Left kidney (tissue), 8 donors: ENCODE results near the gene ZNF586. TPM values are rescaled to one million over a fixed set of nuclear protein-coding genes. Genes with fewer than 3 reads are reported as not detected.
"Not testable (repeated sequence)": the region's sequence is repeated elsewhere in the genome, so short reads cannot be mapped to it uniquely, and the experiment has no call there.

Experiments used
- DNase-seq: peaks from one replicate; pipeline ENCODE4 v3.0.0-alpha.2; 2013
- long read RNA-seq, 8 donors: transcript quantifications; one replicate each; lab custom pipeline, GENCODE V29; 2026
- polyA plus RNA-seq: library from polyadenylated mRNA; unstranded; fragments of 120-200 nt; gene quantifications from one replicate; pipeline ENCODE4 v1.2.1, GENCODE V29; 2013; ENCODE audit not compliant: insufficient read length

ZNF586 gene
- 33.8 TPM for polyA plus RNA-seq
- long read RNA-seq, donor 1, partial matches to known transcripts = 0 of 6 reads
- long read RNA-seq, donor 1, other reads (novel, unspliced or antisense) = 0 of 6 reads
- long read RNA-seq, donor 2, partial matches to known transcripts = 12 of 14 reads
- long read RNA-seq, donor 2, other reads (novel, unspliced or antisense) = 0 of 14 reads
- long read RNA-seq, donor 3, partial matches to known transcripts = 6 of 9 reads
- long read RNA-seq, donor 3, other reads (novel, unspliced or antisense) = 0 of 9 reads
- long read RNA-seq, donor 4 = 0 reads
- long read RNA-seq, donor 5, partial matches to known transcripts = 13 of 15 reads
- long read RNA-seq, donor 5, other reads (novel, unspliced or antisense) = 0 of 15 reads
- long read RNA-seq, donor 6, partial matches to known transcripts = 0 of 2 reads
- long read RNA-seq, donor 6, other reads (novel, unspliced or antisense) = 0 of 2 reads
- long read RNA-seq, donor 7, partial matches to known transcripts = 5 of 12 reads
- long read RNA-seq, donor 7, other reads (novel, unspliced or antisense) = 0 of 12 reads
- long read RNA-seq, donor 8, partial matches to known transcripts = 0 of 1 reads
- long read RNA-seq, donor 8, other reads (novel, unspliced or antisense) = 0 of 1 reads

DNA sequence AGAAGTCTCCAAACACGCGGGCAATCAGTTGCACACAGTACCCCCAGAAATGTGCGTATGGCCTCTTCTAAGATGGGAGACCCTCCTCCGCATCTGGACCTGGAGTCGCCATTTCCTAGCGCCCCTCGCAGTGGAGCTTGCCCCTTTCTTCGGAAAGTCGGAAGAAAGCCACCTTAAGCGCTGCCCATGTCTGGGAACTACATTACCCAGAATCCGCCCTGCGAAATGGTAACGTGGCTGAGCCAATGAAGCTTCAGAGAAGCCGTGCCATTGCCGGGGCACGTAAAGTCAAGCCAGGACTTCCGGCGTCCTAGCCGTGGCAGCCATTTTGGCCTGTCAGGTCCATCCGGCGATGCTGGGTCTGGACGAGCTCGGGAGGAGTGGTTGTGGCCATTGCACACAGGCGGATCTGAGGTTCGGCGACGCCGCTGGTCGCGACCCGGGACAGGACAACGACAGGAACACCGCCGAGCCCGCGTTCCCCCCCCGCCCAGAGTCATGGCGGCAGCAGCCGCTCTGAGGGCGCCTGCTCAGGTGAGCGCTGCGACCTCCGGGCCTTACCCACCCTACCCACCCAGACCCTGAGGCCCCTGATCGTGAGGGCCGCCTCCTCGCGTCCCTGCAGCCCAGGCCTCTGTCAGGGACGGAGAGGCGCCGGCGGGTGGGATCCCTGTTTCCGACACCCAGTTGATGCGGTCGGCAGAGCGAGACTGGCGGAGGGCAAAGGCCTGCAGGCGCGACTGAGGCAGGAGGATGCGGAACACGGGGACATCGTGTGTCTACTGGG lies at the start of gene ZNF586:
Gene ZNF586 (plus strand): TSS at position 332 of the 787 bp plus-strand sequence. CDS start 167 bp downstream, at position 499.
- DNase-seq = peak; percentile 87

GRCh38 chr19:57719901-57720519 lies 49.5 kb upstream of the ZNF586 start:
- no peak for DNase-seq

- no peak for DNase-seq
These were observed 48.6 kb upstream of the ZNF586 start for GRCh38 chr19:57720878-57721277.

DNA sequence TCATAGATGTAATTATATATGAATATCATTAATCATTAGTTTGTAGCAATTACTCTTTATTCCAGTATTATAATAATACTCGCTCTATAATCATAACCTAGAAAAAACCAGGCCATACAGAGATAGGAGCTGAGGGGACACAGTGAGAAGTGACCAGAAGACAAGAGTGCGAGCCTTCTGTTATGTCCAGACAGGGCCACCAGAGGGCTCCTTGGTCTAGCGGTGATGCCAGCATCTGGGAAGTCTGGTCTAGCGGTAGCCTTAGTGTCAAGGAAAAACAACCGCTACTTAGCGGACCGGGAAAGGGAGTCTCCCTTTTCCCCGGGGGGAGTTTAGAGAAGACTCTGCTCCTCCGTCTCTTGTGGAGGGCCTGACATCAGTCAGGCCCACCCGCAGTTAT lies 31.2 kb upstream of the ZNF586 start:
- peak; percentile 17 for DNase-seq

DNA sequence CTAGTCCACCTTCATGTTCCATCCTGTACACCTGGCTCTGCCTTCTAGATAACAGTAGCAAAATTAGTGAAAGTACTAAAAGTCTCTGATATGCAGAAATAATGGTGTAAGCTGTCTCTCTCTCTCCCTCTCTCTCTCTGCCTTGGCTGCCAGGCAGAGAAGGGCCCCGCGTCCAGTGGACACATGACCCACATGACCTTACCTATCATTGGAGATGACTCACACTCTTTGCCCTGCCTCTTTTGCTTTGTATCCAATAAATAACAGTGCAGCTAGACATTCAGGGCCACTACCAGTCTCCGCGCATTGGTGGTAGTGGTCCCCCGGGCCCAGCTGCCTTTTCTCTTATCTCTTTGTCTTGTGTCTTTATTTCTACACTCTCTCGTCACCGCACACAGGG lies 30.7 kb upstream of the ZNF586 start:
- not testable (repeated sequence) for DNase-seq

DNA sequence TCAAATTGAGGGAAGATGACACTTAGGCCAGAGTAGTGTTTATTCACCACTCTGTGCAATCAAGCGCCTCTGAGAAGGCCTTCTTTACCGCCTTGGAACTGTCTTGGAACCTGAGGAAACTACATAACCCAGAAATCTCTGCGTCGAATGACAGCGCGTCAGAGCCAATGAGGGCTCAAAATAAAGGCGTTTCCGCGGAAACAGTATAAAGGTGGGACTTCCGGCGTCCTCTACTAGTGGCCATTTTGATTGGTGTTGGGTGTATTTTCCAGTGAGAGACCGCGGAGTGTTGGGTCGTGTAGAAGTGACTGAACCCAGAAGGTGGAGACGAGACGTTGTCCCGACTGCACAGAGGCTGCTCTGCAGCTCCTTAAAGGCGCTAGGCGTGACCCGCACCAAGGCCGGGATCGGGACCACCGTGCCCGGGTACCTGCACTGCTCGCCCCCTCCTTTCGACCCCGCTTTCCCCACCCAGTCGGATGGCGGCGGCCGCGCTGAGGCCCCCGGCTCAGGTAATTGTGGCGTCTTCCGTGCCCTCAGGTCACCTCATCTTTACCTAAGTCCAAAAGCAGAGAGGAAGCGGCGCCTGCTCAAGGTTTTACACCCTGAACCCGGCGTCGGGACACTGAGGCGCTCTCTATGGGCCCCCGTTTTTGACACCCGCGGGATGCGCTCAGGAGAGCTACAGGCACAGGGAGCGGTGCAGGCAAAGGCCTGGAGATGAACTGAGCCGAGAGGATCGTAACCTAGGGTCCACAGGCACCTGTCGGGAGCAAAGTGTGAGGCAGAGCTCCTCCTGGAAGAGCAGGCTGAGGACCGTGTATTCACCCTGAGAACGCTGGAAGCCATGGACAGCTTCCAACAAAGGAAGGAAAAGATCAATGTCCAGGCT lies 22.6 kb upstream of the ZNF586 start, which contains the start of gene ZNF776:
Gene ZNF776 (plus strand): TSS at position 236 of the 892 bp plus-strand sequence. CDS start 244 bp downstream, at position 480.
- peak; percentile 94 for DNase-seq

DNA sequence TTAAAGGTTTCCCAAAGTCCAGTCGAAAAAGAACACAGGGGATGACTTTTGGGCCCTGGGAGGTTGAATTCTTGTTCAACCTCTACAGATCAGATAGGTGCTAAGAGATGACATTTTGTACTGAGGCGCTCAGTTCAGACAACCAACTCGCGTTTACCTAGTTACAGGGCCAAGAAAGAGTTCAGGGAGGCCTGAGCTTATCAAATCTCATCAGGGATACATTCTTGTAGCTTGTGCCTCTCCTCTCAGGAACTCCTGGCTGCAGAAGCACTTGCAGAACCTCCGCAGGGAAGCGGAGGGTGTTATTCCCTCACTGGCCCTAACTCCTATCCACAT lies 22.0 kb upstream of the ZNF586 start:
- no peak for DNase-seq

DNA sequence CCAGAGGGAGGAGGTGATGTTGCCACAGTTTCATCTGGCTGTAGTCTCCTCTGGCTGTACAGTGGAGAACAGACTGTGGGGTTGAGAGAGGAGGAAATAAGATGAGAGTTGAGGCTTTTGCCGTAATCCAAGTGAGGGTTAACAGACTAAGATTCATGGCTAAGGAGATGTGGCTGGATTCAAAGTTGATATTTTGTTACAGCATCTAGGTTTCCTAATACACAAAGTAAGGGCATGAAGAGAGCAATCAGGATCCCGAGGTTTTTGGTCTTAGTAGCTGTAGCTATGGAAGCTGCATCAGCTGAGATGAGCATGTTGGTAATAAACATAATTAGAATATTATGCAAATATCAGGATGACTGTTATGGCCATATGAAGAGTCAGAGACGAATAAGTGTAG lies 21.4 kb upstream of the ZNF586 start:
- DNase-seq = no peak

- no peak for DNase-seq
These were observed 15.3 kb upstream of the ZNF586 start for GRCh38 chr19:57754091-57754673.

GRCh38 chr19:57755031-57755430 lies 14.4 kb upstream of the ZNF586 start:
- DNase-seq = no peak

DNA sequence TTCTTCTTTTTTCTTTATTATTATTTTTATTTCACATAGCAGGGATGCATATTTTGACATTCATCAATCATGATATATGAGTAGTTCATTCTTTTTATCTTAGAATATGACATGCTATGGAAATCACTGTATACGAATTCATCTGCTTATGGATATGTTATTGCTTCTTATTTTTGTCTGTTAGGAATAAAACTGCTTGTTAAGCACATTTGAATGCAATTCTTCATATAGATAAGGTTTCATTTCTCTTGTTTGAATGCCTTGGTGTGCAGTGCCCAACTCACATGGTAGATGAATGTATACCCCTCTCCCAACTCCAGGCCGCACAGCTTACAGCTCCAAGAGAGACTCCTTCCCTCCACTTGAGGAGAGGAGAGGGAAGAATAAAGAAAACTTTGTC lies 11.5 kb upstream of the ZNF586 start:
- no peak for DNase-seq

DNA sequence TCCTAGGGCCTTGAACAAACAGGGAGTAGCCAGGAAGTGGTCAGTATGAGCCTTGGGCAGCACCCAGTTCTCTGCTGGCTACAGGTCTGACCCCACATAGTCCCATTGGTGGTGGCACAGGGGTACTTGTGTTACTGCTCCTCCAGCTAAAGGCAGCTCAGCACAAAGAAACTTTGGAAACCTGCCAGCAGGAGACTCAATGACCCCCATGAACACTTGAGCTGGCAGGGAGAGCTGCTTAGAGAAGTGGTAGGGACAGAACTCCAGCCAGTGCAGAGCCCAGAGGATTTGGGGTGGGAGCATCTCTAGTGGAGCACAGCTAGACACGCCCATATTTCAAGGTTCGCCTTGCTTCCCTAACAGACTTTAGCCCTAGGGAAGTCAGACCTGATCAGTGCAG lies 10.4 kb upstream of the ZNF586 start:
- DNase-seq = no peak

- DNase-seq = no peak
These were observed 1.9 kb downstream of the ZNF586 start for GRCh38 chr19:57771417-57771816.

GRCh38 chr19:57773488-57773887 lies 4.0 kb downstream of the ZNF586 start:
- no peak for DNase-seq

DNA sequence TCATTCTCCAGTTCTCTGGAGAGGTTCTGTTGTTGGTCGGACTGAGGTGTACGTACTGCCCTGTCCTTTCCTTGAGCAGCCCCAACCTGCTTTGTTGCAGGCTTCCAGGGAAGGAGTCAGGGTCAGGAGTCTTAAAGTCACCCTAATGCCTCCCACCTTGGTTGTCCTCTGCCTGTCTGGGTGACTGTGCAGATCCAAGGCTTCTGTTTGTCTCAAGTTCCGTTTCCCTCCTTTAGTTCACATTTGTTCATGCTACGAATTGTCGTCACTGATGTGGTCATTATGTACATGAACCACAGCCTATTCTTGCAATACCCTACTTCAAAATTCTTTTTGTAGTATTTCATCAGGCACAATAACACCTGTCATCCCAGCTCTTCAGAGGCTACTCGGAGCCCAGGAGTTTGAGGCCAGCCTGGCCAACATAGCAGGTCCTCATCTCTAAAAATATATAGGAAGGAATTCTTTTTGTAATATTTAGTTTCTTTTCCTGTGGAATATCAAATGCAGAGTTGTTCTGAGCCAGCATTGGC lies 7.4 kb downstream of the ZNF586 start:
- DNase-seq = no peak

DNA sequence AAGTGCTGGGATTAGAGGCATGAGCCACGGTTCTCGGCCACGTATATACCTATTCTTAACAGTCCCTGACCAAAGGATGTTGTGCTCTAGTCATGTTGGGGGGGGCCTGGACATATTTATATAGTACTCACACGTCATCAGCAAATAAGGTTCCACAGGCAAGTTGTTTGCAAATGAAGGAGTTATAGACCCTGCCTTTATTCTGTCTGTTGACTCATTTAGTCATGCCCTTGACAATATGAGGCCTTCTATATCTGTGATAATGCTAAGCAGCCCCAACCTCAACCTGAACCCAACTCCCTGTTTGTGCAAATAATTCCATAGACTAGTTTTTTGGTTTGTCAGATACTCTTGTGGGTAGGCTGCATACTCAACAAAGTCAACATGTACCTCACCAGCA lies 8.9 kb downstream of the ZNF586 start:
- no peak for DNase-seq

- no peak for DNase-seq
These were observed 9.9 kb downstream of the ZNF586 start for GRCh38 chr19:57779220-57779845.

- no peak for DNase-seq
These were observed 16.8 kb downstream of the ZNF586 start for GRCh38 chr19:57786286-57786685.

DNA sequence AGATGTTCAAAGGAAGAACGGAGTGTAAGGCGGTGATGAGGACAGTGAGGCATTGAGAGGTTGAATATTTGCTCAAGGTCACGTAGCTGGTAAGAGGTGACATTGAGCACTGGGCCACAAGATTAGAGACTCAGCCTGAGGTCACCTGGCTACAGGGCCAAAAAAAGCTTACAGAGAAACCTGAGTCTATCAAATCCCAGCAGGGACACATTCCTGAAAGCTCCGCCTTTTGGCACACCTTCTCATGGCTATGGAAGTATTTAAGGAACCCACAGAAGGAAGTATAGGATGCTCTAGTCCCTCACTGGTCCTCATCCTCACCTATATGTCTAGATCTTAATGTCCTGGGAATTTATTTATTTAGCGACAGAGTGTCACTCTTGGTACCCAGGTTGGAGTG lies 17.4 kb downstream of the ZNF586 start:
- no peak for DNase-seq

- no peak for DNase-seq
These were observed 18.7 kb downstream of the ZNF586 start for GRCh38 chr19:57788114-57788692.
